CMK (cell line): ENCODE results near the gene CIDEA.

Source experiments
- DNase-seq: peaks from one replicate; pipeline ENCODE4 v3.0.0-alpha.2; 2010; ENCODE audit warnings: low read depth

The CIDEA gene

GRCh38 chr18:12301263-12302005, 47.3 kb downstream of the CIDEA start:
- DNase-seq = no peak

- no peak for DNase-seq
Observed at GRCh38 chr18:12302391-12303147, 48.4 kb downstream of the CIDEA start.

DNA sequence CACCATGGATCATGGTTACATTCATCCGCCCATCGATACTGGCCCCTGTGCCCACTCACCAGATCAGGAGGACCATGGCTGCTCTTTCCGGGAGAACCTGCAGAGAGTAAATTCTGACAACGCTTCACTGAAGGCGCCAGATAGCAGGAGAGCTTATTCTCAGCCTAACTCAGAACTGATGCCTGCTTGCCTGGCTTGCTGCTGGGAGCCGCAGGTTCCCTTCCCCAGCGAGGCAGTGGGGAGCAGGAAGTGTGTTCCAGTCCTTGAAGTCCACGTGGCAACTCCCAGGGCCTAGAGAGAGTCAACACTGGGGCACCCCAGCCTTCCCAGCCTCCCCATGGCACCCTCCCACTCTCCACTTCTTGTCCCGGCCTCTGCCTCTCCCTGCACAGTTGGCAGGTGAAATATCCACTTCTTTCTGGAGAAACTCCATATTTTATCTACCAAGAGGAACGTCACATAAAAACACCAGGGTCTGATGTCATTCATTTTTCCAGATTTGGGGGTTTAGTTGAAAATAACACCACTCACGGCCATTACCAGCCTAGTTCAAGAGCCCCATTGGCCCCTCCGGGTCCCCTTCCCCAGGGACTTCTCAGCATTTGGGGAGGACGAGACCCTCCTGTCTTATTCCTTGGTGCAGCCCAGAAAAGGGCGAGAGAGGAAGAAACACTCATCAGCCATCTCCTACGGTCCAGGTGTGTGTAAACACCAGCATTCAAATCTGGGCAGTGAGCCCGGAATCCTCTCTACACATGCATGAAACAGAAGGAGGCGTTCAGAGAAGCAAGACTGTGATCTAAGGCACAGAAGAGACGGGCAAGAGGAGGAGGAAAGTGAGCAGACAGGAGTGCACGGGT, 50.4 kb downstream of the CIDEA start:
- no peak for DNase-seq

DNA sequence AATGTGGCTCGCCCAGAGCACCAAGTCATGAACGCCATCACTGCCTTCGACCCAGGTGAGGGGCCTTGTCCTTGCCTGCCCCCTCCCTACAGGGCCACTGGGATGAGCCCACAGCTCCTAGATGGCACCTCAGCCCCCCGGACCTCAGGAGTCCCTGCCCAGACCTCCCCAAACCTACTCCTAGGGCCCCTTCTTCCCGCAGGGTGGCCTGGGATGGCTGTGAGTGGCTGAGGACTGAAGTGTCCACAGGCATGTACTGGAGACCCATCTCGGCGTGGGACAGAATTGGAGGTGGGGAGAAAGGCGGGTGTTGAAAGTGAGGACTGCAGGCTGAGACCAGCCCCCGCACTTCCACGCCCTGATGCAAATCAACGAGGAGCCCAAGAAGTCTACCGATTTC, 51.0 kb downstream of the CIDEA start:
- DNase-seq = no peak

DNA sequence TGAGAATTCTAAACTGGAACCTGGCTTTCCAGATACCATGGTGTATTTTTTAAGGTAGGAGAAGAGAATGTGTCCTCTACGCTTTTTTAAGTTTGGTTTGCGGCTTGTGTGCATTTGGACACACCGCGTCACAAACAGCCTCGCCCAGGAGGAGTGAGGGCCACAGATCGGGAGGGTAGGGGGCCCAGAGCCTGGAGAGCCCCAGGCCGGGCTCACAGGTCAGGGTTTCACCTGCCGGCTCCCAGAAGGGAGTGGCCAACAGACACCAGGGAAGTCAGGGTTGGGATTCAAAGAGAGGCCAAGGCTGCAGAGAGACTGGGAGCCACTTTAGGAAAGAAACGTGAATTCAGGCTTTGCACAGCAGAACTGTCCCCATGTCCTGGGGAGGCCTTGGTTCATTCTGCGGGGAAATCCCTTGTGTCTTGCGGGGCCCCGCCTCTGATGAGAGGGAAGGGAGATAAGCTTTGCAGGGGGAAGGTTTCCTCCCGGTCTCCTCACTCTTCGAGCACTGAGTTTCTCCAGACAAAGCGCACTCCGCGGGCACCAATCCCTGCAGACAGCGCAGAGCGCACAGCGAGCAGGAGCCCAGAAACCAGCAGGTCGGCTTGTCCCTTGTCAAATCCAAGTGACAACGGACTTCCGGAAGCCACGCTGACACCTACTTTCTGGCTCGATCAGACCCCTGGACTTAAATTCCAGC, 51.9 kb downstream of the CIDEA start:
- DNase-seq = no peak

DNA sequence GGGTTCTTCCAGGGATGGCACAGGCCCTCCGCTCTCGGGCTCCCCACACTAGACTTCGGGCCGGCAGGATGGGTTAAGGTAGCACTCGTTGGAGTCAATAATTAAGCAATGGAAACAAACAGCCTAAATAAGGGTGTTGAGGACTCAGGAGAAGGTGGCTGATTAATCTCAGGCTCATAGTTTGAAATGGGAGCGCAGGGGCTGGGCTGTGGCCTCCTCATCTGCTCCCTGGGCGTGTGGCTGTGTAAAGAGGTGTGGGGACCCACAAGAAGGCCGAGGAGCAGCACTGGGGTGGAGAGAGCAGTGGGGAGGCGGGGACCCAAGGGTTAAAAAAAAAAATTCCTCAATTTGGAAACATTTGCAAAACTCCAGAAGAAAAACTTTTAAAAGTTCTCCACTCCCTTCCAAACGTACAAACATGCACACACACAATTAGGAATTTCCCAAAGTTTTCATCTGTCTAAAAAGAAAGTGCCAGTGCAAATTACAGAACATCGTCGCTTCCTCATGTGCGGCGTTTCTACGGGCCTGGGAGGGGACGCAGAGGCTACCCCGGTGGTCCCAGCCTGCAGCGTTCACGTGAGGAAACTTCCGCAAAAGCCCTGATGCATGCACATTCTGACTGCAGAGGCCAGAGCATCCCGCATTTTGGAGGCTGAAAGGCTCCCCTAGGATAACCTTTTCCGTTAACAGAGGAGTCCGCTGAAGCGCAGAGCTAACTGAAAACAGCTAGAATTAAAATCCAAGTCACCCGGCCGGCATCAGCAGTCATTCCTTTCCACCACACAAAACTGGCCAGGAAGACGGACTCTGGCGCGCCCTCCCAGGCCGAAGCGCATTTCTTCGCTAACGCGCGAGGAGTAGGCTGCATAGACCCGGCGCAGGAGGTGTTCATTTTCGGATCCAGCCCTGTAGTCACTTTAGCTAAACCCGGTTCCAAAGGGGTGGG, 52.9 kb downstream of the CIDEA start:
- DNase-seq = no peak

GRCh38 chr18:12307701-12308385, 53.7 kb downstream of the CIDEA start, which contains the start of gene TUBB6:
TUBB6 (plus strand) TSS chr18:12308241; CDS start chr18:12308293, 52 bp downstream.
- DNase-seq = no peak

DNA sequence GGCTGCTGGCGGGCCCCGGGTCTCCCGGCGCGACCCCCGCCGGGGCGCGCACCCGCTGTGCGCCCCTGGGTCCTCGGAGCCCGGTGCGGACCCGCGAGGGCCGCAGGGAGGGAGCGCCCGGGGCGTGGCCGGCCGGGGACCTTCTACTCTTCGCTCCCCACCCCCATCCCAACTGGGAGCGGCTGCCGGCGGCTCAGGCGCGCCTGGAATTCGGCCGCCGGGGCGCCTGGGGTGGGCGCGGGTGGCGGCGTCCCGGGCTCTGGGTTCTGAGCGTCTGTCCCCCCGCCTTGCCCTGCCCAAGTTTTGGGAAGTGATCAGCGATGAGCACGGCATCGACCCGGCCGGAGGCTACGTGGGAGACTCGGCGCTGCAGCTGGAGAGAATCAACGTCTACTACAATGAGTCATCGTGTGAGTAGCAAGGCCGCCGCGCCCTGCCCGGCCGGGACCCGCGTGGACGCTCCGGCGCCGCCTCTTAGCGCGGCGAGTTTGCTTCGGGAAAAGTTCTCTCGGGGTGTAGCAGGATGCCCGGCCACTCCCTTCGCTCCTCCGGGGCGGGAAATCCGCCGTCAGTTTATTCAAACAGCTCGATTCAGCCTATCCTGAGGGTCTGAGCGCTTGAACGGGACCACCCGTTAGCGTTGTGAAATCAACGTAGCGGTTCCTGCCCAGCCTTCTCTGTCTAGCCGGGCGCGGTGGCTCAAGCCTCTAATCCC, 54.4 kb downstream of the CIDEA start:
- no peak for DNase-seq

DNA sequence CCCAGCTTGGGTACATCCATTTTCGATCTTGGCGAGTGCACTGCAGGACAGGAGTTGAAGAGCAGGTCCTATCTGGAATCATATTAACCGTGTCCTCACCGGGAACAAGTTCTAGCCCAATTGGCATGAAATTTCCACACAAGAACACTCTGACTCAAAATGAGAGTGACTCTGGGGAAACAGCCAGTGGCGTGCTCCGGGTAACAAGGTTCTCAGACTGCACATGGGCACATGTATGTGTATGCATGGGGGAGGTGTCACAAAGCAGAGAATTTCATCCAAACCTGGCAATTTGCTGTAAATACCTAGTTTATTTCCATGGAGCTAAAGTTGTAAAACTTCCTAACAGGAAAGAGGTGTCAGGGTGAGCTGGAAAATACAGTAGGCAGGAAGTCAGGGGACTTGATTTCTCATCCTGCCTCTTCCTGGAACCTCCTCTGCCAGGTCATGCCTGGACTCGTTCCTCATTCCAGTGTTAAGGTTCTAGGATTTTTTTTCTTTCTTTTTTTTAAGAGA, 55.6 kb downstream of the CIDEA start:
- no peak for DNase-seq

DNA sequence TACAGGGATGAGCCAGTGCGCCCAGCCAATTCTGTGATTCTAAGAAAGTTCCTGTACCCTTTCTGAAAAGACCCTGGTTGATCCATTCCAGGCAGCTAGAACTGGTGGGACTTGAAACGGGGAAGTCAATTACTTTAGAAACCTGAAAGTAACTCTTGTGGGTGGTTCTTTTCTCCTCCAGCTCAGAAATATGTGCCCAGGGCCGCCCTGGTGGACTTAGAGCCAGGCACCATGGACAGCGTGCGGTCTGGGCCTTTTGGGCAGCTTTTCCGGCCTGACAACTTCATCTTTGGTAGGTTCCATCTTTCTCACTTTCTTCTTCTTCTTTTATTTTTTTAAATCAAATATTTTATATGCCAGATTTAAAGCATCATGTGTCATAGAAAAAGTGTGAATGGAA, 56.6 kb downstream of the CIDEA start:
- no peak for DNase-seq

- no peak for DNase-seq
Observed at GRCh38 chr18:12312976-12313375, 58.8 kb downstream of the CIDEA start.

- DNase-seq = no peak
Observed at GRCh38 chr18:12313530-12314245, 59.5 kb downstream of the CIDEA start.

- no peak for DNase-seq
Observed at GRCh38 chr18:12314591-12315305, 60.6 kb downstream of the CIDEA start.

GRCh38 chr18:12315490-12315889, 61.3 kb downstream of the CIDEA start:
- DNase-seq = no peak

- no peak for DNase-seq
Observed at GRCh38 chr18:12315911-12316310, 61.8 kb downstream of the CIDEA start.

GRCh38 chr18:12317664-12318333, 63.6 kb downstream of the CIDEA start:
- no peak for DNase-seq

DNA sequence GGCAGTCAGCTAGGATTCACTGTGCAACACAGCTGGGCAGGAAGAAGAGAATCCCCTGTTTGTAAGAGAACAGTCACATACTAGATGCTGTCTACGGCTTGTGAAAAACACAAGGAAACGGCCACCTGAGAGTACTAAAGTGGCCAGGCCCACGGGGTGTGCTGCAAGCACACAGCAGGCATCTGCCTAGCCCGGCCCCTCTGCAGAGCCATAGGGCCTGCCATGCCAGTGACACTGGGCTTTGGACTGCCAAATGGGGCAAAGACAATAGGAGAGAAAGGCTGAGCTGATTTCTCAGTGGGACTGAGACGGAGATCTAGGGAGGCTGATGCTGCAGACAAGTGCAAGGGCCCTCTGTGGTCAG, 64.2 kb downstream of the CIDEA start:
- DNase-seq = no peak
